HG03103 (cell line): ENCODE results near the gene UPK1A.
"Not testable (repeated sequence)": the region's sequence is repeated elsewhere in the genome, so short reads cannot be mapped to it uniquely, and the experiment has no call there.

Experiments
- ATAC-seq: cut with Tn5 transposase; IDR thresholded peaks from one replicate; pipeline ENCODE4 v1.9.1; 2021; ENCODE audit warnings: low read depth; ENCODE audit not compliant: unreplicated experiment

The UPK1A gene

DNA sequence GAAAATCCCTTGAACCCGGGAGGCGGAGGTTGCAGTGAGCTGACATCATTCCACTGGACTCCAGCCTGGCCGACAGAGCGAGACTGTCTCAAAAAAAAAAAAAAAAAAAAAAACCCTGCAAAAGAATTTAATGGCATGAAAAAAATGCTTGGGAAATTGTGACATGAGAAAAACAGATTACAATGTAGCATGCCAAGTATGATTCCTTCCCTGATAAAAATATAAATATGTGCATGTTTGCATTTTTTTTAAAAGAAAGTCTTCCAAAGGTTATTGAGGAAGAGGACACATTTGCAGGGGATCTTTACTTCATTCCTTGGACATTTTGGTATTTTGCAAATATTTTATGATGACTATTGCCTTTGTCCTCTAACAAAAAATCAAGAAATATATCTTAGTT lies 23.5 kb downstream of the UPK1A start:
- ATAC-seq, result no peak

DNA sequence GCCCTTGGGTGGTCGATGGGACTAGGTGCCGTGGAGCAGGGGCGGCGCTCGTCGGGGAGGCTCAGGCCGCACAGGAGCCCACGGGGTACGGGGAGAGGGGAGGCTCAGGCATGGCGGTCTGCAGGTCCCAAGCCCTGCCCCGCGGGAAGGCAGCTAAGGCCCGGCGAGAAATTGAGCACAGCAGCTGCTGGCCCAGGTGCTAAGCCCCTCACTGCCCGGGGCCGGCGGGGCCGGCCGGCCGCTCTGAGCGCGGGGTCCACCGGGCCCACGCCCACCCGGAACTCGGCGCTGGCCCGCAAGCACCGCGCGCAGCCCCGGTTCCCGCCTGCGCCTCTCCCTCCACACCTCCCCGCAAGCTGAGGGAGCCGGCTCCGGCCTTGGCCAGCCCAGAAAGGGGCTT lies 24.8 kb downstream of the UPK1A start:
- ATAC-seq, result not testable (repeated sequence)

DNA sequence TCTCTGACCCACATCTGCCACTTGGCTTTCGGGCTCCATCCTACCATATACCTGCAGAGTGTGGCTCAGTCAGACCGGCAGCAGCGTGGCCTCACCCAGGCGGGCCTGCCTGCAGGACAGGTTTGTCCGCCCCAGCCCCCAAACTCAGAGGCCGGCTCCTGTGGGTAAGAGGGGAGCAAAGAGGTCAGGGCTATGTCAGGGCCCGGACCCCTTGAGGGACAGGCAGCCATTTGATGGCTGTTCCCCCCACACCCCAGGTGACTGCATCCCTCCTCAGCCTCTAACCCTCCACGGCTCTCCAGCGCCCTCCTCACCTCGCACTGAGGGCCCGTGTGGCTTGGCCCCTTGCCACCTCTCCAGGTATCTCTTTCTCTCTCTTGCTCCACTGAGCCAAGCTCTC lies 25.7 kb downstream of the UPK1A start:
- no peak for ATAC-seq

DNA sequence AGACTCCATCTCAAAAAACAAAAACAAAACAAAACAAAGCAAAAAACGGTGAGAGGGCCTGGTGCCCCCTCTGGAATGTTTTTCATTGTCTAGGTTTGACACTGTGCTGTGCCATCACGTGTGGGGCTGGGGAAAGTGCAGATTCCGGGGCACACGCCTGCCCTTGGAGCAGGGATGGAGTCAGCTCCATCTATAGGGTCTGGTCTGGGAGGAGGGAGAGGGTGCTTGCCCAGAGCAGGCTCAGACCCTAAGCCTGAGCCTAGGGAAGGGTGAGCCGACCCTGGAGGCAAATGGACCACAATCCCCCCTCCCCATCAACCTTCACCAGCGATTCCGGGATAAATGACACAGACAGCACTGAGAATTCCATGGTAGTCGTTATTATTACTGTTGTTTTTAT lies 27.1 kb downstream of the UPK1A start:
- ATAC-seq, result no peak

DNA sequence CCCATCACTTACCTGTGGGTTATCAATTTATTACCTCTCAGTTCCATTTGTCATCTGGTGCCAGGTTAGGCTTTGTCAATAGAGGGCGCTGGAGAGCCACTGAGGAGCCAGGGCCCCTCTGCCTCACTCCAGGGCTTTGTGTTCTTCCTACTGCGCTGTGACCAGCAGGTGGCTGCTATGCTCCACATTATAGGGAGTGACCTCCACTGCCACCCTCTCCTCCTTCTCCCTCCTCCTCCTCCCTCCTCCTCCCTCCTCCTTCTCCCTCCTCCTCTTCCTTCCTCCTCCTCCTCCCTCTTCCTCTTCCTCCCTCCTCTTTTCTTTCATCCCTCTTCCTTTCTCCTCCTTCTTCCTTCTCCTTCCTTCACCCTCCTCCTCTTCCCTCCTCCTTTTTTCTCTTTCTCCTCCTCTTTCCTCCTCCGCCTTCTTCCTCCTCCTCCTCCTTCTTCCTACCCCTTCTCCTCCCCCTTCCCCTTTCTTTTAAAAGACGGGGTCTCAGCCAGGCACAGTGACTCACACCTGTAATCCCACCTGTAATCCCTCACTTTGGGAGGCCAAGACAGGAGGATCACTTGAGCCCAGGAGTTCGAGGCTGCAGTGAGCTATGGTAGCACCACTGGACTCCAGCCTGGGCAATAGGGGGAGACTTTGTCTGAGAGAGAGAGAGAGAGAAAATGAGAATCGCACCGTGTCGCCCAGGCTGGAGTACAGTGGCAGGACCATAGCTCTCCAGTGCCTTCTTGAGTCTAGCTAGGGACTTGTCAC lies 27.7 kb downstream of the UPK1A start:
- peak; percentile 78 for ATAC-seq

DNA sequence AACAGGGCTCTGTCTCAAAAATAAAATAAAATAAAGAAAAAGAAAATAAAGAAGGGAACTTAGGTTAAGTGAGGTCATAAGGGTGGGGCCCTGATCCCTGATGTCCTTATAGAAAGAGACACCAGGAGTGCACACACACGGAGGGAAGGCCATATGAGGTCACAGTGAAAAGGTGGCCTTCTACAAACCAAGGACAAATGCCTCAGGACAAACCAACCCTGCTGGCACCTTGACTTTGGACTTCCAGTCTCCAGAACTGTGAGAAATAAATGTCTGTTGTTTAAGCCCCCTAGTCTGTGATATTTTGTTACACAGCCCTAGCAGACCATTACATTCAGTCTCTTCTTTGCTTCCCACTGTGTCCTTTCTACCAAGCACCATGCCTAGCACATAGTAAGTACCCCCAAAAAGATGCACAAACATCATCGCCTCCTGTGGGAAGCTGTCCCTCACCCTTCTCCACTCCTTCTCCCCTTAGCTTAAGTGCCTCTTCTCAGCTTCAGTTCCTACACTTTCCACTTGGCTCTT lies 29.6 kb downstream of the UPK1A start:
- no peak for ATAC-seq

DNA sequence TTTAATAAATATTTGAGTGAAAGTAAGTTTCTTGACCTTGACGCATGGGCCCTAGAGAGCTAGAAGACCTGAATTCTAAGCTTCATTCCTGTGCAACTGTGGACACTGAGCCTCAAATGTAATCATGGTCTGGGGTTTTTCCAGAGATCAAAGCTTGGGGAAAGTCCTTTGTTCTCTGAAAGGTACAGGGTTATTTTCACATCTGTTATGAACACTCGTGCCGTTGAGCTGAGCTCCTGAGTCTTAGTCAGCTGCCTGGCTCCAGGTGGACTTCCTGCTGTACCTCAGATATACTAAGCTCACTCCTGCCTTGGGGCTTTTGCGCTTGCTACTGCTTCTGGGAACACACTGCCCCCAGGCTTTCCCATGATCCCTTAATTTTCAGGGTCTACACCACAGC lies 30.5 kb downstream of the UPK1A start:
- no peak for ATAC-seq

DNA sequence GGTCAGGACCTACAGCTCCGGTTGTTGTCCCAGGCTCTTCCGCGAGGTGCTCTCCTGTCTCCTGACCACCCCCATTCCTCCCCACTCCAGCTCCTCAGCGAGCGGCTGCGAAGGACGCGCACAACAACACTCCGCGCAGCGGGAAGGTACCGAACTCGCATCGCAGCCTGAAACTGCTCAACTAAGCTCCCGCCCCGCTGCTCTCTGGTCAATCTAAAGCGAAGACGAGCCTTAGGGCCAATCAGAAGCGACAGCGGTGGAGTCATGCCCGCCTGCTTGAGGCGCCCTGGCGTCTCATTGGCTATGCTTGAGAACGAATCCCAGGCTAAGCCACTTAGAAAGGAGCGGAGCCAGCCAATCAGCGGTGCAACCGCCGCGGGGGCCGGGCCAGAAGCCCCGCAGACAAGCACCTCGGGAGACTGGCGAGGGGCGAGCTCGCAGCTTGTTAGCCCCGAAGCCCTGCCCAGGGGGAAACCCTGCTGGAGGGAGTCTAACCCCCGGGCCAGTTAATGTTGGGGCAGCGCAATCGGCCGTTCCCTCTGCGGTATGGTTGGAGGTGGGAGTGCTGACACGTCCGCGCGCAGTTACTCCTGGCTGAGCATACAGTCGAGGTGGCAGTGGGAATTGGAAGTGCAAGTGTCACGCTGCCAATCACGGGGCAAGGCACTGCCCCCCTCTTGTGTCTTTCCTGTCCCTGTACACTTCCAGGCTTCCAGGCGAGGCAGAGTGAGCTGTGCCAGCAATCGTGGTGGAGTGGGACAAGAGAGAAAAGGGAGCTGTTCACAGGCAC lies 36.1 kb downstream of the UPK1A start:
- peak; percentile 92 for ATAC-seq

DNA sequence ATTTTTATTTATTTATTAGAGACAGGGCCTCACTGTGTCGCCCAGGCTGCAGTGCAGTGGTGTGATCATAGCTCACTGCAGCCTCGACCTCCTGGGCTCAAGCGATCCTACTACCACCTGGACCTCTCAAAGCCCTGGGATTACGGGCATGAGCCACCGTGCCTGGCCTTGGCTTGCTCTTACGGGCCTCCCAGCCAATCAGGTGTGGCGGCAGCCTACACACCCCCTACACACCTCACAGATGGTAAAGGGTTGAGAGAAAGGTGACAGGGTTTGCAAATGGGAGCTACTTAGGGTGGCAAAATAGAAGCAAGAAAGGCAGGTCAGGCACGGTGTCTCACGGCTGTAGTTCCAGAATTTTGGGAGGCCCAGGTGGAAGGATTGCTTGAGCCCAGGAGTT lies 37.0 kb downstream of the UPK1A start:
- ATAC-seq, result no peak

DNA sequence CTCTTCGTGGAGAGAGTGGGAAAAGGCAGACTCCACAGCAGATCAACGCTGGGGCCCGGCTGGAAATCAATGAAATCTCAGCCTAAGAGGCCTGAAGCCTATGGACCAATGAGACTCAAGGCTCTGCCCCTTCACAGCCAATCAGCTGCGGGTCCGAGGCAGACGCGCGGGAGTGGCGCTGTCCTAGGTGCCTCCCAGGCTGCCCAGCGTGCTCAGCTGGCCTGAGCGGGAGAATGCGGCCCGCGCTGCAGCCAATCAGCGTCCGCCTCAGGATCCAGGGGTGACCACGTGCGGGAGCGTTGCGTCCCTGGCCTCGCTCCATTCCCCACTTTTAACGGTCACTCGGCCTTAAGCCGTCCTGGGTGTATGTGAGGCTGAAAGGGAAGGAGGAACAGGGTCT lies 37.9 kb downstream of the UPK1A start, which contains the start of gene ZBTB32:
ZBTB32 (plus strand) TSS at position 341 of the 400 bp plus-strand sequence. CDS start 10,069 bp downstream, outside the sequence.
- no peak for ATAC-seq

DNA sequence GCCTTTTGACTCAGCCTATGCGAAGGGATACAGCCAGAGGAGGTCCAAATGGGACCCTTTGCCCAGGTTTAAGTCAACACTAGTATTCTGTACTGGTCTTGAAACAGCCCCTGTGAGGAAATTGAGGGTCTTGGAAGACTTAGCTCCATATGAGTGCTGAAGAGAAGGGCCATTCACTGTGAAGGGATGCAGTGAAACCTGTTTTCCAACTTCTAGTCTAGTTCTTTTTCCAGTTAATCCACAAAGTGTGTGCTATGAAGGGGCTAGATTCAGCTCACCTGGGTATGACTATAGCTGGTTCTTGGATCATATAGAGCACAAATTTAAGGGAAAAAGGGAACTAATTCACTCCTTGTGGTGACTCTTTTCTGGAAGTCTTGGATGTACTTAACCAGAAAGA lies 42.1 kb downstream of the UPK1A start:
- ATAC-seq, result no peak

DNA sequence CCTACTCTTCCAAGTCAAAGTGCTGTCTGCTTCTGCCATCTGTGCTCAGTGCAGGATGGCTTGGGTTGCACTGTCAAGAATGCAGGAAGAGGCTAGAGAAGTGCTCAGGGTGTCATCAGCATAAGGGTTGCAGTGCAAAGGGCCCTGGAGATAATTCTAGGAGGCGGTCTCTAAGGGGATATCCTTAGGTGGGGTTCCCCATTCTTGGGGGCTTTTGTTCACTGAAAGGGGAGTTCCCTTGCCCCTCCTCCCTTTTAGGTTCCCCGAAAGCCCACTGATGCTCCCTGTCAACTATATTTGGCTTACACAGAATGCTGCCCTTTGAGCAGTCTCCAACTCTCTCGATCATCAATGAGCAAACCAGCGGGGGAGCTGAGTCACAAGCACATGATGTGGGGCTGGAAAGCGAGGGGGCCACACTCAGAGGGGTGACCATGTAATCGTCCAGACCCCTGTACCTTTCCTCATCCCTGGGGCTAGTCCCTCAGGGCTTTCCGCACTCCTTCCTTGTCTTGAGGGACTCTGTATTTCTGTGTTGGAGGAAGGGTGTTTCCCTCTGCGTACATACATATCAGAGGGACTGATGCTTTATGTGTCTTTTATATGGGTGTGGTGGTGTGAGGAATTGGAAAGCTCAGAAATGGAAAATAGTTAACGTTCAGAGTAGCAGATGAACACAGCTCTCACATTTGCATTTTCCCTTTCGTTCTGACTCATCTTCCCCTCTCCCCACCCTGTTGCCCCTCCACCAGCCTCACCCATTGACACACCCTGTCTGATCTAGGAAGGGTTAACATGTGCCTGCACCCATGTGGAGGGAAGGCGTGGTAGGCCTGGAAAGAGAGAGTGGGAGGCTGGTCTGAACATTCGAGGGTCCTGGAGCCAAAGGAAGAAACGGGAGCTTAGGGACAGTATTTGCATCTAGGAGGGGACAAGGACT lies 44.7 kb downstream of the UPK1A start:
- no peak for ATAC-seq

DNA sequence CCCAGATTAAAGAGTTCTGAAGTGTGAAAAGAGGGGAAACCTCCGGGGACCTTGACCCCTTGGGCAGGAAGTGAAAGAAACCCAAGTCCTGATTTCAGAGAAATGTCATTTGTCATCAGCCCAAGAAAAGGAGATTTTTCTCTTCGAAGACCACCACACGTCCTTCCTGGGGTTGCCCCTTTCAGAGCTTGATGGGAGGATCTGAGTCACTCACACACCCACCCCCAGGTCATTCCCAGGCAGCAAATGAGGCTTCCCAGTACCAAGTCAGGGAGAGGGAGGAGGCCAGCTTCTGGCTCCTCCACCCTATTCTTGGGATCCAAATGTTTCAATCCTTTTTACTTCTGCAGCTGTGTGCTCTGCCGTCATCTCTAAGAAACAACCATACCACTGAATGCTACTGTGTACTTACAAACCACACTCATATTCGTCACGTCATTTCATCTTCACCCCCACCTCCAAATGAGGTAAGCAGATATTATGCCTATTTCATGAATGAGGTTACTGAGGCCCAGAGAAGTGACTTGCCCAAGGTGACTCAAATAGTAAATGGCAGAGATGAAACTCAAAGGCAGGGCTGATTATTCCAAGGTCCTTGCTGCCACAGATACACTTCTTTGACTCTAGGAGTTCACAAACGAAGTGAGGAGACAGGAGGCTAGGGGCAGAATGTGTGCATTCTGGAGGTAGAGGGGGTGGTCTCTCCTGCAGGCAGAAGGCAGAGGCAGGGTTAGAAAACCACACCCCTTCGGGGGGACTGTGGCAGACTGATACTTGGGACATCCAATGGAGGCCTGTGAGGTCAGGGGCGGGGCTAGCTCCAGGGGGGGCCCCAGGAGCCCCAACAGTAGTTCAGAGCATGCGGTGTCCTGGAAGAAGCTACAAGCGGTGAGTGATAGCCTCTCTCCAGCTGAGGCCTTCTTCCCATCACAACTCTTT lies 46.5 kb downstream of the UPK1A start:
- ATAC-seq, result no peak

DNA sequence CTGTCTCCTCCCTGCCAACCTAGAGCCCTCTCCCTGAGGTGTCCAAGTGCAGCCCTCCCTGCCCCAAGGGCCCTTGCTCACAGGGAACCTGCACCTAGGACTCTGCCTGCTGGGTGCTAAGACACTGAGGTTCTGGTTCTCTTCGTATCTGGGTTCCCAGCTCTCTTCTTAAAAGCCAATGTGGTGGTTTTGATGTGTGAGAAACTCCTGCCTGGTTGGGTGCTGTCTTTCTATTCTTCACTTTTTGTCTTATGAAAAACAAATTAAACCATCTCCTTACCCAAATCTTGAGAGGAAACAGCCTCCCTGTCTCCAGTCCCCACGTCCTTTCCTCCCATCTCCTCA lies 47.2 kb downstream of the UPK1A start:
- ATAC-seq, result no peak

DNA sequence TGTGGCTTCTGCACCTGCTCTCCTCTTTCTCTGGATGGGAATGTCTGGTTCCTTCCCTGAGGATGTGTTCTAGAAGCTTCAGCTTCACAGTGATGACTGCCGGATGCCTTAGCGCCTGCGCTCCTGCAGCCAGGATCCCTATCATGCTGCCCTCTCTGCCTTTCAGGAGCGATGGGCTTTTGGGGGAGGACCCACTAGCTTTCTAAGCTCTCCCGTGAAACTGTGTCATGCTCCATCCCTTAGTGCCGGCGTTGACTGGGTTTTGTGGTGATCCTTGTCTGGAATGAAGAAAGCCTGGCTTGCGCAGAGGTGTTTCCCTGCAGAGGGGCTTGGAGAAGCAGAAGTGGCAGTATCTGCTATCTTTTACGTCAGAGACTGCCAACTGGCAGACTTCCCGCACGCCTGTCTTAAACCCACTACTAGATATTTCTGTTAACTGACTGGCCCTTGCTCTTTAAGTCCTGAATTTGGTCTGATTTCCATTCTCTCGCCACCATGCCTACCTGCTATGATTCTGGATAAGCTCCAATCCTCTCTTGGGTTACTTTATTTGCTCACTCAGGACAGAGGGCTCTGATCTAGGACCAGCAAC lies 47.7 kb downstream of the UPK1A start:
- ATAC-seq, result no peak

DNA sequence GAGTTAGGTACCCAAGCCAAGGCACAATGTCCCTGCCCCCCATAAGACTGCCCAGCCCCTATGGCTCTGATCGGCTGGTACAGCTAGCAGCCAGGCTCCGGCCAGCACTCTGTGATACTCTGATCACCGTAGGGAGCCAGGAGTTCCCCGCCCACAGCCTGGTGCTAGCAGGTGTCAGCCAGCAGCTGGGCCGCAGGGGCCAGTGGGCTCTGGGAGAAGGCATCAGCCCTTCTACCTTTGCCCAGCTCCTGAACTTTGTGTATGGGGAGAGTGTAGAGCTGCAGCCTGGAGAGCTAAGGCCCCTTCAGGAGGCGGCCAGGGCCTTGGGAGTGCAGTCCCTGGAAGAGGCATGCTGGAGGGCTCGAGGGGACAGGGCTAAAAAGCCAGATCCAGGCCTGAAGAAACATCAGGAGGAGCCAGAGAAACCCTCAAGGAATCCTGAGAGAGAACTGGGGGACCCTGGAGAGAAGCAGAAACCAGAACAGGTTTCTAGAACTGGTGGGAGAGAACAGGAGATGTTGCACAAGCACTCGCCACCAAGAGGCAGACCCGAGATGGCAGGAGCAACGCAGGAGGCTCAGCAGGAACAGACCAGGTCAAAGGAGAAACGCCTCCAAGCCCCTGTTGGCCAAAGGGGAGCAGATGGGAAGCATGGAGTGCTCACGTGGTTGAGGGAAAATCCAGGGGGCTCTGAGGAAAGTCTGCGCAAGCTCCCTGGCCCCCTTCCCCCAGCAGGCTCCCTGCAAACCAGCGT lies 48.5 kb downstream of the UPK1A start:
- ATAC-seq, result no peak

DNA sequence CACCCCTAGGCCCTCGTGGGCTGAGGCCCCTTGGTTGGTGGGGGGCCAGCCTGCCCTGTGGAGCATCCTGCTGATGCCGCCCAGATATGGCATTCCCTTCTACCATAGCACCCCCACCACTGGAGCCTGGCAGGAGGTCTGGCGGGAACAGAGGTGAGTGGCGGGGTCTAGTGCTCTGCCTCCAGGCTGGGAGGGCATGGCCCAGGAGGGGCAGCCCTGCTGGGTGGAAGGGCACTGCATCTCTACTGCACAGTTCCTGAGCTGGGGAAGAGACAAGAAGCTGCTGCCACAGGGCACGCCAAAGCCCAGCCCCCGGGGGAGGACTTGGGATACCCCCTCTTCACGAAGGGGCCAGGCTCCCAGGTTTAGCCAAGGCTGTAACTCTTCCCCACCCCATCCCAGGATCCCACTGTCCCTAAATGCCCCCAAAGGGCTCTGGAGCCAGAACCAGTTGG lies 49.1 kb downstream of the UPK1A start:
- ATAC-seq, result no peak

DNA sequence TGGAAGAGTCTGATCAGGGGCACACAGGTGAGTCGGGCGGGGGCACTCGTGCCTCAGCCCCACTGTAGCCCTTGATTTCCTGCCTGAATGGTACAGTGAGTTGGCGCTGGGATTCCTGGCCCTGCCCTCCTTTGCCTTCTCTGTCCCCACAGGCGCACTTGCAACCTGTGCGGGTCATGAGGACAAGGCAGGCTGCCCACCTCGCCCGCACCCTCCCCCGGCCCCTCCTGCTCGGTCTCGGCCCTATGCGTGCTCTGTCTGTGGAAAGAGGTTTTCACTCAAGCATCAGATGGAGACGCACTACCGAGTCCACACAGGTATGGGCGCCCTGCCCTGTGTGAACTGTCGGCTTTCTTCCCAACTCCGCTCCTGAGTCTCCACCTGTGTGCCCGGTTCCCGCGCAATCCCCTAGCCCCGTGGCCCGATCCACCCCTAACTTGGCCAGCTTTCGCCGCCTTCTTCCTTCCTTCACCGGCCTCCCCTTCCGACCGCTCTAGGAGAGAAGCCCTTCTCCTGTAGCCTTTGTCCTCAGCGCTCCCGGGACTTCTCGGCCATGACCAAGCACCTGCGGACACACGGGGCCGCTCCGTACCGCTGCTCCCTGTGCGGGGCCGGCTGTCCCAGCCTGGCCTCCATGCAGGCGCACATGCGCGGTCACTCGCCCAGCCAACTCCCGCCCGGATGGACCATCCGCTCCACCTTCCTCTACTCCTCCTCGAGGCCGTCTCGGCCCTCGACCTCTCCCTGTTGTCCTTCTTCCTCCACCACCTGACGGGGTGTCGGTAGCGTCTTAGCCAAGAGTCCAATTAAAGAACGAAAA lies 49.9 kb downstream of the UPK1A start:
- ATAC-seq, result no peak
